HepG2 (cell line): ENCODE measurements around the gene CGNL1. TPM values are rescaled to one million over a fixed set of nuclear protein-coding genes. Genes with fewer than 3 reads are reported as not detected.
A peak's percentile ranks its signal among the peaks of the same experiment; 100 is the strongest.

Experiments used
- FOSL2 ChIP-seq: sonication (generic); formaldehyde crosslinking; IDR thresholded peaks from 2 replicates; pipeline ENCODE4 v1.4.0; 2020; ENCODE audit warnings: missing genetic modification reagents
- FOXC1 ChIP-seq: sonication (generic); formaldehyde crosslinking; IDR thresholded peaks from 2 replicates; pipeline ENCODE4 v1.8.0; 2022; ENCODE audit warnings: mild to moderate bottlenecking, missing genetic modification reagents, borderline replicate concordance
- HNRNPL ChIP-seq: fragments of 200-400 bp; formaldehyde crosslinking; IDR thresholded peaks from 2 replicates; pipeline ENCODE4 v1.6.1; 2017; ENCODE audit warnings: mild to moderate bottlenecking, low read depth, low read length
- IRX3 ChIP-seq: sonication (generic); formaldehyde crosslinking; IDR thresholded peaks from 2 replicates; pipeline ENCODE4 v1.8.1; 2023; ENCODE audit warnings: mild to moderate bottlenecking, low read depth, missing genetic modification reagents, borderline replicate concordance
- NCOA1 ChIP-seq: sonication (generic); formaldehyde crosslinking; IDR thresholded peaks from 2 replicates; pipeline ENCODE4 v1.9.0; 2021; ENCODE audit warnings: missing genetic modification reagents
- RAD21 ChIP-seq: fragments of 450-650 bp; formaldehyde crosslinking; IDR thresholded peaks from 2 replicates; pipeline ENCODE4 v1.5.0; 2020; ENCODE audit warnings: mild to moderate bottlenecking
- TRIM24 ChIP-seq: sonication (generic); formaldehyde crosslinking; IDR thresholded peaks from 2 replicates; pipeline ENCODE4 v1.8.0; 2022; ENCODE audit warnings: mild to moderate bottlenecking, missing genetic modification reagents
- TSC22D2 ChIP-seq: sonication (generic); formaldehyde crosslinking; IDR thresholded peaks from 2 replicates; pipeline ENCODE4 v1.5.1; 2020; ENCODE audit warnings: missing genetic modification reagents, mild to moderate bottlenecking, borderline replicate concordance
- ZBTB44 ChIP-seq: sonication (generic); formaldehyde crosslinking; IDR thresholded peaks from 2 replicates; pipeline ENCODE4 v1.4.0; 2020; ENCODE audit warnings: missing genetic modification reagents
- ZMYM3 ChIP-seq: sonication (generic); formaldehyde crosslinking; IDR thresholded peaks from 2 replicates; pipeline ENCODE4 v1.5.1; 2020; ENCODE audit warnings: mild to moderate bottlenecking, missing genetic modification reagents
- ZMYM4 ChIP-seq: sonication (generic); formaldehyde crosslinking; IDR thresholded peaks from 2 replicates; pipeline ENCODE4 v1.8.1; 2023; ENCODE audit warnings: mild to moderate bottlenecking, missing genetic modification reagents
- ZNF513 ChIP-seq: sonication (generic); formaldehyde crosslinking; conservative IDR thresholded peaks from 2 replicates; pipeline ENCODE4 v1.5.0; 2020; ENCODE audit warnings: missing genetic modification reagents
- ZNF567 ChIP-seq: sonication (generic); formaldehyde crosslinking; IDR thresholded peaks from 2 replicates; pipeline ENCODE4 v1.8.1; 2023; ENCODE audit warnings: mild to moderate bottlenecking, missing genetic modification reagents, borderline replicate concordance
- ZNF570 ChIP-seq: sonication (generic); formaldehyde crosslinking; IDR thresholded peaks from 2 replicates; pipeline ENCODE4 v1.4.0; 2020; ENCODE audit warnings: mild to moderate bottlenecking, missing genetic modification reagents, borderline replicate concordance
- ZNF737 ChIP-seq: sonication (generic); formaldehyde crosslinking; IDR thresholded peaks from 2 replicates; pipeline ENCODE4 v1.5.0; 2020; ENCODE audit warnings: missing genetic modification reagents, mild to moderate bottlenecking, borderline replicate concordance
- polyA plus RNA-seq, 8 experiments: library from polyadenylated mRNA; depleted of rRNA in 3 of 8; stranded (reverse) in 7 of 8; unstranded in 1 of 8; fragments of >200 nt; fragmentation: Illumina TruSeq in 4 of 8; extraction: Trizol in 4 of 8; gene quantifications; 2 replicates each; pipeline versions ENCODE4 v1.2.1 to v1.2.3, GENCODE V29; 2011 to 2016; ENCODE audit warnings: low read depth in 4 of 8, missing spikeins in 1 of 8, mixed read lengths in 1 of 8; ENCODE audit not compliant: insufficient read depth in 1 of 8
- total RNA-seq, 5 experiments: library from RNA; depleted of rRNA; stranded (reverse); fragments of >200 nt; fragmentation: Illumina TruSeq; extraction: Trizol; gene quantifications; 2 replicates each; pipeline ENCODE4 v1.2.3, GENCODE V29; 2016; ENCODE audit warnings: low read depth in 1 of 5
- TF ChIP-seq, protein P1 (sequence below): IDR thresholded peaks from 2 replicates; pipeline ENCODE4 v1.6.1; 2016
- TF ChIP-seq, protein P2 (sequence below): IDR thresholded peaks from 2 replicates; pipeline ENCODE4 v1.6.1; 2016
- TF ChIP-seq, protein P3 (sequence below): sonication (generic); formaldehyde crosslinking; conservative IDR thresholded peaks from 2 replicates; pipeline ENCODE4 v1.8.0; 2022; ENCODE audit warnings: missing genetic modification reagents
- TF ChIP-seq, protein P4 (sequence below): sonication (generic); formaldehyde crosslinking; IDR thresholded peaks from 2 replicates; pipeline ENCODE4; 2020; ENCODE audit warnings: missing genetic modification reagents, mild to moderate bottlenecking, borderline replicate concordance
- TF ChIP-seq, protein P5 (sequence below): sonication (generic); formaldehyde crosslinking; conservative IDR thresholded peaks from 2 replicates; pipeline ENCODE4 v1.4.0; 2020; ENCODE audit warnings: missing genetic modification reagents

CGNL1 gene
- total and polyA plus RNA-seq, 2 of the 13 experiments (the other 11 are each of a cell fraction or from before 2014, with no cell fraction given), result 5.6 to 15.6 TPM

- TF ChIP-seq IRX3 (CRISPR knock-in tag) (no peak), RAD21 (no peak), TSC22D2 (CRISPR knock-in tag) (no peak), ZBTB44 (CRISPR knock-in tag) (no peak), ZNF513 (CRISPR knock-in tag) (no peak), FOSL2 (no peak), HNRNPL (no peak), ZMYM4 (CRISPR knock-in tag) (0 out of 2 replicates have a peak, but pooled peaks have one; percentile 19), TRIM24 (CRISPR knock-in tag) (no peak), ZMYM3 (peak; percentile 94), NCOA1 (no peak), ZNF567 (CRISPR knock-in tag) (no peak), ZNF737 (no peak), ZNF570 (CRISPR knock-in tag) (no peak), FOXC1 (CRISPR knock-in tag) (no peak)
- TF ChIP-seq, protein P1, sequence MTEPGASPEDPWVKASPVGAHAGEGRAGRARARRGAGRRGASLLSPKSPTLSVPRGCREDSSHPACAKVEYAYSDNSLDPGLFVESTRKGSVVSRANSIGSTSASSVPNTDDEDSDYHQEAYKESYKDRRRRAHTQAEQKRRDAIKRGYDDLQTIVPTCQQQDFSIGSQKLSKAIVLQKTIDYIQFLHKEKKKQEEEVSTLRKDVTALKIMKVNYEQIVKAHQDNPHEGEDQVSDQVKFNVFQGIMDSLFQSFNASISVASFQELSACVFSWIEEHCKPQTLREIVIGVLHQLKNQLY (CRISPR knock-in tag), result no peak
- TF ChIP-seq, protein P2, sequence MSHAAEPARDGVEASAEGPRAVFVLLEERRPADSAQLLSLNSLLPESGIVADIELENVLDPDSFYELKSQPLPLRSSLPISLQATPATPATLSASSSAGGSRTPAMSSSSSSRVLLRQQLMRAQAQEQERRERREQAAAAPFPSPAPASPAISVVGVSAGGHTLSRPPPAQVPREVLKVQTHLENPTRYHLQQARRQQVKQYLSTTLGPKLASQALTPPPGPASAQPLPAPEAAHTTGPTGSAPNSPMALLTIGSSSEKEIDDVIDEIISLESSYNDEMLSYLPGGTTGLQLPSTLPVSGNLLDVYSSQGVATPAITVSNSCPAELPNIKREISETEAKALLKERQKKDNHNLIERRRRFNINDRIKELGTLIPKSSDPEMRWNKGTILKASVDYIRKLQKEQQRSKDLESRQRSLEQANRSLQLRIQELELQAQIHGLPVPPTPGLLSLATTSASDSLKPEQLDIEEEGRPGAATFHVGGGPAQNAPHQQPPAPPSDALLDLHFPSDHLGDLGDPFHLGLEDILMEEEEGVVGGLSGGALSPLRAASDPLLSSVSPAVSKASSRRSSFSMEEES, result no peak
- TF ChIP-seq, protein P3, sequence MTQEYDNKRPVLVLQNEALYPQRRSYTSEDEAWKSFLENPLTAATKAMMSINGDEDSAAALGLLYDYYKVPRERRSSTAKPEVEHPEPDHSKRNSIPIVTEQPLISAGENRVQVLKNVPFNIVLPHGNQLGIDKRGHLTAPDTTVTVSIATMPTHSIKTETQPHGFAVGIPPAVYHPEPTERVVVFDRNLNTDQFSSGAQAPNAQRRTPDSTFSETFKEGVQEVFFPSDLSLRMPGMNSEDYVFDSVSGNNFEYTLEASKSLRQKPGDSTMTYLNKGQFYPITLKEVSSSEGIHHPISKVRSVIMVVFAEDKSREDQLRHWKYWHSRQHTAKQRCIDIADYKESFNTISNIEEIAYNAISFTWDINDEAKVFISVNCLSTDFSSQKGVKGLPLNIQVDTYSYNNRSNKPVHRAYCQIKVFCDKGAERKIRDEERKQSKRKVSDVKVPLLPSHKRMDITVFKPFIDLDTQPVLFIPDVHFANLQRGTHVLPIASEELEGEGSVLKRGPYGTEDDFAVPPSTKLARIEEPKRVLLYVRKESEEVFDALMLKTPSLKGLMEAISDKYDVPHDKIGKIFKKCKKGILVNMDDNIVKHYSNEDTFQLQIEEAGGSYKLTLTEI, result no peak
- TF ChIP-seq, protein P4, sequence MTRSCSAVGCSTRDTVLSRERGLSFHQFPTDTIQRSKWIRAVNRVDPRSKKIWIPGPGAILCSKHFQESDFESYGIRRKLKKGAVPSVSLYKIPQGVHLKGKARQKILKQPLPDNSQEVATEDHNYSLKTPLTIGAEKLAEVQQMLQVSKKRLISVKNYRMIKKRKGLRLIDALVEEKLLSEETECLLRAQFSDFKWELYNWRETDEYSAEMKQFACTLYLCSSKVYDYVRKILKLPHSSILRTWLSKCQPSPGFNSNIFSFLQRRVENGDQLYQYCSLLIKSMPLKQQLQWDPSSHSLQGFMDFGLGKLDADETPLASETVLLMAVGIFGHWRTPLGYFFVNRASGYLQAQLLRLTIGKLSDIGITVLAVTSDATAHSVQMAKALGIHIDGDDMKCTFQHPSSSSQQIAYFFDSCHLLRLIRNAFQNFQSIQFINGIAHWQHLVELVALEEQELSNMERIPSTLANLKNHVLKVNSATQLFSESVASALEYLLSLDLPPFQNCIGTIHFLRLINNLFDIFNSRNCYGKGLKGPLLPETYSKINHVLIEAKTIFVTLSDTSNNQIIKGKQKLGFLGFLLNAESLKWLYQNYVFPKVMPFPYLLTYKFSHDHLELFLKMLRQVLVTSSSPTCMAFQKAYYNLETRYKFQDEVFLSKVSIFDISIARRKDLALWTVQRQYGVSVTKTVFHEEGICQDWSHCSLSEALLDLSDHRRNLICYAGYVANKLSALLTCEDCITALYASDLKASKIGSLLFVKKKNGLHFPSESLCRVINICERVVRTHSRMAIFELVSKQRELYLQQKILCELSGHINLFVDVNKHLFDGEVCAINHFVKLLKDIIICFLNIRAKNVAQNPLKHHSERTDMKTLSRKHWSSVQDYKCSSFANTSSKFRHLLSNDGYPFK (CRISPR knock-in tag), result no peak
- TF ChIP-seq, protein P5, sequence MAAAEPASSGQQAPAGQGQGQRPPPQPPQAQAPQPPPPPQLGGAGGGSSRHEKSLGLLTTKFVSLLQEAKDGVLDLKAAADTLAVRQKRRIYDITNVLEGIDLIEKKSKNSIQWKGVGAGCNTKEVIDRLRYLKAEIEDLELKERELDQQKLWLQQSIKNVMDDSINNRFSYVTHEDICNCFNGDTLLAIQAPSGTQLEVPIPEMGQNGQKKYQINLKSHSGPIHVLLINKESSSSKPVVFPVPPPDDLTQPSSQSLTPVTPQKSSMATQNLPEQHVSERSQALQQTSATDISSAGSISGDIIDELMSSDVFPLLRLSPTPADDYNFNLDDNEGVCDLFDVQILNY, result no peak
Measured at GRCh38 chr15:57391537-57391936, 15.2 kb downstream of the CGNL1 start (continued).
